GM21723 (cell line): ENCODE results near the gene CKM.
"Not testable (repeated sequence)": the region's sequence is repeated elsewhere in the genome, so short reads cannot be mapped to it uniquely, and the experiment has no call there.

Experiments
- ATAC-seq: cut with Tn5 transposase; IDR thresholded peaks from one replicate; pipeline ENCODE4 v1.9.1; 2021; ENCODE audit warnings: mild to moderate bottlenecking, moderate library complexity; ENCODE audit not compliant: unreplicated experiment

The CKM gene

DNA sequence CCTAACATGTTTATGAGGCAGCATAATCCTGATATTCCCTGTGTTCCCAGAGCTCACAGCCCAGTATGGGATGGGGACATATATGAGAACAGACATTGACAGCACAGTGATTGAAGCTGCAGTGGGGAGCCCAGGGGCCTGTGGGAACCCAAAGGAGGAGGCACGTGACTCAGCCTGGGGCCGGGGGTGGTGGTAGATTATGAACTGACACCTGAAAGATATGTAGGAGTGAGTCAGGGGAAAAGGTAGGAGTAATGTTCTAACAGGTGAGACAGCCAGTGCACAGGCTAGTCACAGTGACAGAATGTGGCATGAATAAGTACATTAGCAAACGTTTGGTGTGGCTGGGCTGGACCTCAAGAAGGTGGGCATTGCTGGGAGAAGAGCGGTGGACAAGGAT is 29.0 kb downstream of the CKM start:
- ATAC-seq: no peak

DNA sequence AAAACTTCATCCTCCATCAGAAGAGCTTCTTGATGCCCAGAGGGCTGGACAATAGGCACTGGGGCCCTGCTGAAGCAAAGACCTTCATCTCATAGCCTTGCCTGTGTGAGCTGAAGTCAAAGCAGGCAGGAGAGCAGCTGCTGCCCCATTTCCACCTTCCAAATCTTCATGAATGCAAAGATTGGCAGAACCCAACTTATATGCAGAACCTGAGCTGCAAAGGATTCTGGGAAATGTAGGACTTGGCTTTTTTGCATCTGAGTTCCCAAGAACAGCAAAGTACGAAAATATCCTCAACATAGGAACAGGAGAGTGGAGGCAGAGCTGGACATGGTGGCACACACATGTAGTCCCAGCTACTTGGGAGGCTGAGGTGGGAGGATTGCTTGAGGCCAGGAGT is 30.8 kb downstream of the CKM start:
- ATAC-seq: no peak

DNA sequence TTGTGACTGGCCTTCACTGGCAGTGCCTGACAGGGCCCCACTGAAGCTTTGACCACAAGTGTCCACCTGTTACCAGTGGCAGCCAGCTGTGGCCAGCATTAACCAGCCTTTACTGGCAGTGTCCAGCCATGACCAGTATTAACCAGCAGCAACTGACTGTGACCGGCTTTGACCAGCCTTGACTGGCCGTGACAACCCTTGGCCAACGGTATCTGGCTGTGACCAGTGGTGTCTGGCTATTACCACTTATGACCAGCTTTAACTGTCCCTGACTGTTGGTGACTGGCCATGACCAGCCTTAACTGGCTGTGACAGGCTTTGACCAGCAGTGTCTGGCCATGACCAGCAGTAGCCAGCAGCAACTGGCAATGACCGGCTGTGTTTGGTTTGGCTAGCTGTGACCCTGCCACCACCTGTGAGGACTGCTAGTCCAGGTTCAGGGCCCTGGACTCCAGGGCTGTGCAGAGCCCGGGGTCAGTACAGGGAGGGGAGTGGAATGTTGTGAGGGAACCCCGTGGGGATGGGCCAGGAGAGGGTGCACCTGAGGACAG is 32.2 kb downstream of the CKM start:
- no peak for ATAC-seq

DNA sequence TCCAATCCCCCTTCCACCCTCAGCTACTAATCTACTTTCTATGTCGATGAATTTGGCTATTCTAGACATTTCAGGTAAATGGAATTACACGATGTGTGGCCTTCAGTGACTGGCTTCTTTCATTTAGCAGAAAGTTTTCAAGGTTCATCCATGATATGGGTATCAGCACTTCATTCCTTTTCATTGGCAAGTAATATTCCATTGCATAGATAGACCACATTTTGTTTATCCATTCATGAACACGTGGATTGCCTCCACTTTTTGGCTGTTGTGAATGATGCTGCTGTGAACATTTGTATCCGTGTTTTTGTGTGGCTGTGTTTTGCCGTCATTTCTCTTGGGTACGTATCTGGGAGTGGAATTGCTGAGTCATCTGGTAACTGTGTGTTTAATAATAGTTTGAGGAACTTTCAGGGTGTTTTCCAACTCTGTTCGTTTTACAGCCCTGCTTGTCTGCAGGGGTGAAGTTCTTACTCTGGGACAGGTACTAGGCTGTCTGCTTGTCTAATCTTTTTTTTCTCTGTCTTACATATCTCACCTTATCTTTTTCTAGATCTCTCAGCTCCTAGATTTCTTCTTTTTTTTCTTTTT is 39.1 kb downstream of the CKM start:
- no peak for ATAC-seq

DNA sequence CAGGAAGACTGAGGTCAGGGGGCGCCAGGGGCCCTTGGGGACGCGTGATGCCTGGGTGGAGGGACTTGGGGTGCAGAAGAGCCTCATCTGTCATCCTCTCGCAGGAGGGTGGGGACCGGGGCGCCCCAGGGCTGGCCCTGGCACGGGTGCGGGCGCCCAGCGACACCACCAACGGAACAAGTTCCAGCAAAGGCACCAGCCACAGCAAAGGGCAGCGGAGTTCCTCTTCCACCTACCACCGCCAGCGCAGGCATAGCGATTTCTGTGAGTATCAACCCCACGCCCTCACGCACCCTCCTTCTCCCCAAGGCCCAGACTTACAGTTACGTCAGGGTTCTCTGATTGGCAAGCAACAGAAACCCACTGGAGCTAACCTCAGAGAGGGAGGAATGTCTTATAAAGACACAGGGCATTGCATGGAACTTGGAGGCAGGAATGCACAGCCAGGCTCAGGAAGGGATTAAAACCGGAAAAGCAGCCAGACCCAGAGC is 42.2 kb downstream of the CKM start:
- ATAC-seq: no peak

DNA sequence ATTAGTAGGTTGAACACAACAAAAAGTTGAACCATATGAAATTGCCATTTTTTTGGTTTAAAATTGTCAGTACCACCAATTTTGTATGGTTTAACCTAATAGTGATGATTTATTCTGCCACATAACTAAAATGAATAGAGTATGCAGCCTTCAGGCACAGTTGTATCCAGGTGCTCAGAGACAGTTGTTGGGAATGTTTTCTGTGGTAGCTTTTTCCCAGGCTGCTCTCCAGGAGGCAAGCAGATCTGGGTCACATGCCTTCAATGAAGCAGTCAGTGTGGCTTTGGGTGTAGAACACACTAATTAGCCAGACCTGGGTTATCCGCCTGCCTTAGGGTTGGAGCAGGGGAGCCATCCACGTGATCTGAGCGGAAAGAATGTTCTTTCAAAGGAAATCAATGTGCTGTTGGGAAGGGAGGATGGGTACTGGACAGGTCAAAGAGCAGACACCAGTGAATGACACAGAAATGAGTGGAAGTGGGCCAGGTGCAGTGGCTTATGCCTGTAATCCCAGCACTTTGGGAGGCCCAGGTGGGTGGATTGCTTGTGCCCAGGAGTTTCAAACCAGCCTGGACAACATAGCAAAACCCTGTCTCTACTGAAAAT is 43.0 kb downstream of the CKM start:
- no peak for ATAC-seq

DNA sequence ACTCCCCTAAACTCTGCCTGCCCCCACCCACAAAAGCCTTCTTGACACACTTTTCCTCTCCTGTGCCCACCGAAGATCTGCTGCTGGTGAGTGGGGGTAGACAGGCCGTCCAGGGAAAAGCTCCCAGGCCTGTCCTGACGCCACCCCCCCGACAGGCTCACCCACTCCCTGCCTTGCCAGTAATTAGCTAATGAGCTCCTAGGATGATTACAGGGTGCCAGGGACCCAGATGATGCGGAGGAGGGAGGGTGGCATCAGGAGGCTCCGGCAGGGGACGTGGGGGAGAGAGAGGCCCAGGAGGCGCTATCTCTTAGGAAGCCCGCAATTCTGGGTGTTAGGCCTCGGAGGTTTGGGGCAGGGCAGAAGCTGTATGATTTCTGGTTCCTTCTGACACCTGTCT is 44.6 kb downstream of the CKM start:
- no peak for ATAC-seq

DNA sequence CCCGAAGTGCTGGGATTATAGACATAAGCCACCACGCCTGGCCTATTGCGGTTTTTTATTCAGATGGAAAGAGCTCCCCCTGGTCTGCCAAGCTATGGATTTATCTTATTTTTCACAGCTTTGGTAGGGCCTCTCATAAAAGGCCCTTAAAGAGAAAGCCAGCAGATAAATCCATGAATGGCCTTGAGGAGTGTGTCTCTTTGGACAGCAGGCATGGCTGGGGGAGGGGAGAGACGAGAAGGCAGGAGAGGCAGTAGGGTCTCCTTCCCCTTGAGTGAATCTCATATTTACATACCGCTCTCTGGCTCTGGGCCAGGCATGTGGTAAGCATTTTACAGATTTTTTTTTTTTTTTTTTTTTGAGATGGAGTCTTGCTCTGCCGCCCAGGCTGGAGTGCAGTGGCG is 46.4 kb downstream of the CKM start:
- no peak for ATAC-seq

DNA sequence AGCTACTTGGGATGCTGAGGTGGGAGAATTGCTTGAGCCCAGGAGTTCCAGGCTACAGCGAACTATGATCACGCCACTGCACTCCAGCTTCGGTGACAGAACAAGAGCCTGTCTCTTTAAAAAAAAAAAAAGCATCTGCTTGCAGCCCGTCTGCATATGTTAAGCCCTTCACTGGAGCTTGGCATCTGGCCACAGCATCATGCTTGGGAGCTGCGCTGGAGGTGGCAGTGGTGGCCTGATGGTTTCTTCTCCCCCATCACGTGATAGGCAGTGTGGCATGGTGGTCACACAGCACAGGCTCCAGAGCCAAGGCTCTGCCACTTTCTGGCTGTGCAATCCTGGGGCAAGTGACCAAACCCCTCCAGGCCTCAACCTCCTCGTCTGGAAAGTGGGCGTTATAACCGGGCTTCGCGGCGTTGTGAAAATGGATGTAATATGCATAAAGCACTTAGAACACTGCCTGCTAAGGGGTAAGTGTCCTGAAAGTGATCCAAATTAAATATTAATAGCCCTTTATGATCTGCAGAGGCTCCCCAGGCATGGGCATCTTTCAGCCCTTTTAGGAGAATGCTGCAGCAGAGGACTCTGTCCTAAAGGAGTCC is 47.2 kb downstream of the CKM start:
- no peak for ATAC-seq

DNA sequence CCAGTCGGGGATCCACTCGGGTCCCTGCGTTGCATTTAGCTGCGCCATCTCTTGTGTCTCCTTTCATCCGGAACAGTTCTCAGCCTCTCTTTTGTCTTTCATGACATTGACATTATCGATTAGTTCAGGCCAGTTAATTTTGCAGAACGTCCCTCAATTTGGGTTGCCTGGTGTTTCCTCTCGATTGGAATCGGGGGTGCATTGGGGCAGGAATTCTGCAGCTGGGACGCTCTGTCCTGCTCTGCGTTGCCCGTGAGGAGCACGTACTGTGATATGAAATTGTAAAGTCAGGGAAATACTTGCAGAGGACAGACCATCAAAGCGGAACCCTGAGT is 49.2 kb downstream of the CKM start:
- ATAC-seq: no peak

DNA sequence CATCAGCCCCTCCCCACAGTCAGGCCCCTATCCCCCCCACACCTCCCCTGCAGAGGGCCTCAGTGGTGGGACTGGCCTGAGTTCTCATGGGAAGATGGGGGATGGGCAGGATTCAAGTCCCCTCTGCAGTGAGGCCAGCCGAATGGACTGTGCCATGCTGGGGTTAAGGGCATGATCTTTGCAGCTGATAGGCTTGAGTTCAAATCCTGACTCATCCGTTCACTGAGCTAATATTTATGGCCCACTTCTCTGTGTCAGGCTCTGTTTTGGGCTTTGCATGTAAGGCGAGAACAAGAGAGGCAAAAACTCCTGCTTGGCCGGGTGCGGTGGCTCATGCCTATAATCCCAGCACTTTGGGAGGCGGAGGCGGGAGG is 51.0 kb downstream of the CKM start:
- no peak for ATAC-seq

DNA sequence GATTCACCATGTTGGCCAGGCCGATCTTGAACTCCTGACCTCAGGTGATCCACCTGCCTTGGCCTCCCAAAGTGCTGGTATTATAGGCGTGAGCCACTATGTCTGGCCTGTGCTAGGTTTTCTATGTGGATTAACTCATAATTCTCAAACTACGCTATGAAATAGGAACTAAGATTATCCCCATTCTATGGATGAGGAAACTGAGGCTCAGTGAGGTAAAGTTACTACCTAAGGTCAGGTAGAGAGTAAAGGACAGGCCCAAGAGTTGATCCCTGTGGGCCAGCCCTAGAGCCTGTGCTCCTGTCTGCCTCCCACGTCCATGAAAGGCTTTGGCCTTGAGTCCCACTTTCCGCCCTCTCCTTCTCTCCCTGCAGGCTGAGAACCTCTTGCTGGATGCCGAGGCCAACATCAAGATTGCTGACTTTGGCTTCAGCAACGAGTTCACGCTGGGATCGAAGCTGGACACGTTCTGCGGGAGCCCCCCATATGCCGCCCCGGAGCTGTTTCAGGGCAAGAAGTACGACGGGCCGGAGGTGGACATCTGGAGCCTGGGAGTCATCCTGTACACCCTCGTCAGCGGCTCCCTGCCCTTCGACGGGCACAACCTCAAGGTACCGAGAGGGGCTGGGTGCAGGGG is 51.5 kb downstream of the CKM start:
- ATAC-seq: no peak

DNA sequence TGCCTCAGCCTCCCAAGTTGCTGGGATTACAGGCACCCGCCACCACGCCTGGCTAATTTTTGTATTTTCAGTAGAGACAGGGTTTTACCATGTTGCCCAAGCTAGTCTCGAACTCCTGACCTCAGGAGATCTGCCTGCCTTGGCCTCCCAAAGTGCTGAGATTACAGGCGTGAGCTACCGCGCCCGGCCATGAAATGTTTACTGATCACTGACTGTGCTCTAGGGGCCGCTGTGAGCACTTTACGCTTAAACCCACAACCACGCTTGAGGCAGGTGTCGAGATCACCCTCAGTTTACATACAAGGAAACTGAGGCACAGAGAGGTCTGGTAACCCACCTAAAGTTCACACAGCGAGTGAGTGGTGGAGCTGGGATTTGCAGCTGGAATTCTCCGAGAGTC is 52.7 kb downstream of the CKM start:
- not testable (repeated sequence) for ATAC-seq

DNA sequence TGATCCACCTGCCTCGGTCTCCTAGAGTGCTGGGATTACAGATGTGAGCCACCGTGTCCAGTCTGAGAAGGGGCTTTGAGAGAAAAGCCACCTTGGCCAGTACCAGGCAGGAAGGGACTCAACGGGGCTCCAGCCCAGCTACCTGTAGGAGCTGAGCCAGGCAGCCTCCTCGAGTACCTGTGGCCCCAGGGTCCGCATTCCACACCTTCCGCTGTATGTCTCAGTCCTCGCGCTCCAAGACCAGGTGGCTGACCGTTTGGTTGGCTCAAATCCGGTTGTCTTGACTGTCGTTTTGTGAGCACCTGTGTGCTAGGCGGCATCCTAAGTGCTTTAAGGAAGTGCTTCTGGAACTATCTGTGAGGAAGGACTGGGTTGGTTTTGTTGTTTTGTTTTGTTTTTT is 55.4 kb downstream of the CKM start:
- ATAC-seq: no peak

DNA sequence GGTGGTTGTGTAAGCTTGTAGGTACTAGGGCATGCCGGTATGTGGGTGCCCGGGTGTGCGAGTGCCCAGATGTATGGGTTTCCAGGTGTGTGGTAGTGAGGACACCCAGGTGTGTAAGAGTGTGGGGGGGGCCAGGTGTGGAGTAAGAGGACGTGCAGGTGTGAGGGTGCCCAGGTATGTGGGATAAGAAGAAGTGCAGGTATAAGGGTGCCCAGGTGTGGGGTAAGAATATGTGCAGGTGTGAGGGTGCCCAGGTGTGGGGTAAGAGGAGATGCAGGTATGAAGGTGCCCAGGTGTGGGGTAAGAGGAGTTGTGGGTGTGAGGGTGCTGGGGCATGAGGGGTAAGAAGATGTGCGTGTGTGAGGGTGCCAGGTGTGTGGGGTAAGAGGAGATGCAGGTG is 57.3 kb downstream of the CKM start:
- no peak for ATAC-seq

DNA sequence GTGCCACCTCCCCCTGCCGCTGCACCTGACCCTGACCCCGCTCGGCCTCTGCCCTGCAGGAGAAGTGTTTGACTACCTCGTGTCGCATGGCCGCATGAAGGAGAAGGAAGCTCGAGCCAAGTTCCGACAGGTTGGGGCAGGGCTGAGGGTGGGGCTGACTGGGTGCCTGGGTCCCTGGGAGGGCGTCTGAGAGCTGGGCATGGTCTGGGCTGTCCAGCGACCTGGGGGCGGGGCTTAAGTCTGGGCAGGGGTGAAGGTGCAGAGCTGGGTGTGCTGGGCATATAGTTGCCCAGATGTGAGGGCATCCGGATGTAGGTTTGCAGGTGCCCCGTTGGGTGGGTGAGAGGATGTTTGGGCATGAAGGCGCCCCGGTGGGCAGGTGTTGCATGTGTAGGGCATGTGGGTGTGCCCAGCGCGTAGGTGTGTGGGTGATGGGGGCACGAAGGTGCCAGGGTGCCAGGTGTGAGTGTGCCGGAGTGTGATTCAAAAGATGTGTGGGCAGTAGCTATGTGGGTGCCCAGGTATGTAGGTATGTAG is 57.8 kb downstream of the CKM start:
- no peak for ATAC-seq

DNA sequence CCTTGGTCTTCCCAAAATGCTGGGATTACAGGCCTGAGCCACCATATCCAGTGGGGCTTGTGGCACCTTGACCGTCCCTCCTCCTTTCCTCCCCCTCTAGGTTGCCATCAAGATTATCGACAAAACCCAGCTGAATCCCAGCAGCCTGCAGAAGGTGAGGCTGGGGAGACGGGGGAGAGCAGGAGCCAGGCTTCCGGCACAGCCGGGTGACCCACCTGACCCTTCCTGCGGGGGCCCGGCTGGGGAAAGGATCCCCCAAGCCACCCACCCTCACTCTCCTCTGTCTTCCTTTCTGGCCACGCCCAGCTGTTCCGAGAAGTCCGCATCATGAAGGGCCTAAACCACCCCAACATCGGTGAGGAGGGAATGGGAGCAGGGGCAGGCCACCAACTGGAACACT is 59.7 kb downstream of the CKM start:
- no peak for ATAC-seq

DNA sequence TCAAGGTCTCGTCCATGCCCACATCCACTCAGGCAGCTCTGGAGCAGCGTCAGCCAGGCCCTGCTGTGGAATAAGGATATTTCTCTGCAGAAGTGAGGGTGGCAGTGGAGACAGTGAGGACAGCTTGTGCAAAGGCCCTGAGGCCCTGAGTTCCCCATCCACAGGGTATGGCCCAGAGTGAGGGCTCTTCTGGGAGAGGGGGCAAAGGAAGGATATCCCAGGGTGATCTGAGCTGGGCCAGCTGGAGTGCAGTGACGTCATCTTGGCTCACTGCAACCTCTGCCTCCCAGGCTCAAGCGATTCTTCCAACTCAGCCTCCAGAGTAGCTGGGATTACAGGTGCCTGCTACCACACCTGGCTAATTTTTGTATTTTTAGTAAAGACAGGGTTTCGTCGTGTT is 60.1 kb downstream of the CKM start:
- ATAC-seq: no peak

DNA sequence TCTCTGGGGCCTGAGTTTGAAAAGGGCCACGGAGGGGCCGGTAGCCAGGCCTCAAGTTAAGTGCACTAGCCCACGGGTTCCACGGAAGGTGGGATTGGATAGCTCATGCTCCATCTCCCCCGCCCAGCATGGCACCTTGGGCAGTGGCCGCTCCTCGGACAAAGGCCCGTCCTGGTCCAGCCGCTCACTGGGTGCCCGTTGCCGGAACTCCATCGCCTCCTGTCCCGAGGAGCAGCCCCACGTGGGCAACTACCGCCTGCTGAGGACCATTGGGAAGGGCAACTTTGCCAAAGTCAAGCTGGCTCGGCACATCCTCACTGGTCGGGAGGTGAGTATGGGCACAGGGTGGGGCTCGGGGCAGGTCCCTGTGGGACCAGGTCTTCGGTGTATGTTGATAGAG is 63.8 kb downstream of the CKM start:
- no peak for ATAC-seq

DNA sequence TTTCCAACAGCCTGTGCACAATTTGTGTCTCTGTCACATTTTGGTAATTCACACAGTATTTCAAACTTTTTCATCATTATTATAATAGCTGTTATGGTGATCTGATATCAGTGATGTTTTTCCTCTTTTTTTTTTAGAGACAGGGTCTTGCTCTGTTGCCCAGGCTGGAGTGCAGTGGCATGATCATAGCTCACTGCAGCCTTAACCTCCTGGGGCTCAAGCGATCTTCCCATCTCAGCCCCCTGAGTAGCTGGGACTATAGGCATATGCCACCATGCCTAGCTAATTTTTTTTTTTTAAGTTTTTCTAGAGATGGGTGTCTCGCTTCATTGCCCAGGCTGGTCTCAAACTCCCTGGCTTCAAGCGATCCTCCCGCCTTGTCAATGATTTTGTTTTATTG is 65.8 kb downstream of the CKM start:
- ATAC-seq: no peak
